ENCODE measurements around the gene MYLK.

MYLK gene

DNA sequence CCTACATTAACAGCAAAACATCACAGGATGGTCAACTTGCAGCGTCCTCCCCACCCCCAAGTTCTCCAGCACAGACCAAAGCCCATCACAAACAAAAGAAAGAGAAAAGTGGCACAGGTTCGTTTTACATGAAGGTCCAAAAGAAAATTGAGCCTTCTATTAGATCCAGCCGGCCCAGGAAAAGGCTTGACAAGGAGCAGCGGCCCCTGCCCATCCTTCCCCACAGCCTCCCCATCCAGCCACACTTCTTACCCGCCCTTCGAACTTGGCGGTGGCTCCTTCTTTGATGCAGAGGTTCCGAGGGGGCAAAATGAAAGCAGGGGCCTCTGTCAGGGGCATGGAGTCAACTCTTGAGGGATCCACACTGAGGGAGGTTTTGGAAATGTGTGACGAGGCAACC lies 90.7 kb downstream of the MYLK start:
- DNase-seq (ENCODE audit: low read depth in 4 of 4, low spot score in 1 of 4) = no peak

DNA sequence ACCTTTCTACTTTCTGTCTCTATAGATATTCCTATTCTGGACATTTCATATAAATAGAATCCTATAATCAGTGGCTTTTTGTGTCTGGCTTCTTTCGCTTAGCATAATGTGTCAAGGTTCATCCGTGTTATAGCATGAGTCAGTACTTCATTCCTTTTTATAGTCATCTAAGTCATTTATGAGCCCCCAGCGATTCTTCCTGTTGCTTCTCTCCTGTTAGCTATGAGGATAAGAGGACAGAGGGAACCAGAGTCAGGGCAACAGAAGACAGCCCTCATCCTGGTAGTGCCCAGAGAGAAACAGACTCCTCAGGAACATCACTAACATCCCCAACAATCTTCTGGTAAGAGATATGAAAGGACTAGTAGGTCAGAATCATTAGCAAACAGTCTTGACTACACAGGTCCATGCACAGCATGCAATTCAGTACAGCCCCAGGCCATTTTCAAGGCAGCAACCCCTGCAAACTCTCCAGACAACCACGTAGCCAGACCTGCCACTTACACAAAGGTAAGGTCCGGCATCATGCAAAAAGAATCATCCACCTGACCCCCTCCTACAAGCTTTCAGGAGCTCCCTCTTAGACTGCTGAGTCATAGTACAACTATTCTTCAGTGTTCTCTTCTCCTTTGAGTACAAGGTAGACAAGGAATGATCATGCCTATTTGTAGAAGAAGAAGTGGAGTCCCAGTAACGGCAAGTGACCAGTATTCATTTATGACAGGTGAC lies 91.5 kb downstream of the MYLK start:
- DNase-seq (ENCODE audit: low read depth in 4 of 4, low spot score in 1 of 4) = no peak

DNA sequence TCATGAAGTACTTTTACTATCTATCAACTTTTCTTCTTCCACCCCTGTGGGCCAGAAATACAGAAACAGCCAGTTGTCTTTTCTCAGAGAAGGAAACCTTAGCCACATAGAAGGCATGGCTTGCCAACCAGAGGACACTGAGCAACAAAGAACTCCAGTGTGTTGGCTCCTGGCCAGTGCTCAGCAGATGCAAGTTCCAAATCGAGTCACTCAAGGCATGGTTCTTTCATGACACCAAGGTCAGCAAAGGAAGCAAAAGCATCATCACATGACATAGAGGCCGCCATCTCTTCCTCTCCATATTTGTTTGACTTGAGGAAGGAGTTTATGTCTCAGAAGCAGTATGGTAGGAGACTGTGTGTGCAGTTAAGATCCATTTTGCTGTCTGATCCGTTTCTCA lies 92.2 kb downstream of the MYLK start:
- no peak for DNase-seq (ENCODE audit: low read depth in 4 of 4, low spot score in 1 of 4)

DNA sequence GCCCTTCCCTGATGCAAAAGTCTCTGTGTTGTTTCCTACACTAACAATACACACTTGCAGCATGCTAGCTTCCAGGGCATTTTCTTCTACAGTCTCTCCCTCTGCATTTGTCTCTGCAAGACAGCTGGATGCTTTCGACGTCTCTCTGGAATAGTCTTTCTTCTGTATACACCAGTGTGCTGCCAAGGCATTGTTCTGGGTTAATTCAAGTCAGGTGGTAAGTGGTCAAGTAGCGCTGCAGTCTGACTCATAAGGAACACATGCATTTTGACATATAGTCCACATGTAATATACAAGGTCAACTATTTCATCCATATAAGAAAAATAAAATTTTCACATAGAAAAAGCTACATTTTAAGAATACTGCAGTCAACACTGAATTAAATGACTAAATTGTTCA lies 92.7 kb downstream of the MYLK start:
- DNase-seq (ENCODE audit: low read depth in 4 of 4, low spot score in 1 of 4) = no peak

DNA sequence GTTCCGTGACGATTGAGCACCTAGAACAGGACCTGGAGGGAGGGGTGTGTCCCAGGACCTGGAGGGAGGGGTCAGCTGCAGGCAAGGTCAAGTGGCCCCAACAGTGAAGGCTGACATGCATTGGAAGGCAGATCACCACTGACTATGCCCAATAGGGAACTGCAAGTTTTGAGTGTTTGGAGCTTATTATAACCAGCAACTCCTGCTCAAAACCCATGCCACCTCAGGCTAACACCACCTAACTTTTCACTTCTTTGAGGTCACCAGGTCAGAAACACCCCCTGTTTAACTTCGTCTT lies 93.1 kb downstream of the MYLK start:
- no peak for DNase-seq (ENCODE audit: low read depth in 4 of 4, low spot score in 1 of 4)

DNA sequence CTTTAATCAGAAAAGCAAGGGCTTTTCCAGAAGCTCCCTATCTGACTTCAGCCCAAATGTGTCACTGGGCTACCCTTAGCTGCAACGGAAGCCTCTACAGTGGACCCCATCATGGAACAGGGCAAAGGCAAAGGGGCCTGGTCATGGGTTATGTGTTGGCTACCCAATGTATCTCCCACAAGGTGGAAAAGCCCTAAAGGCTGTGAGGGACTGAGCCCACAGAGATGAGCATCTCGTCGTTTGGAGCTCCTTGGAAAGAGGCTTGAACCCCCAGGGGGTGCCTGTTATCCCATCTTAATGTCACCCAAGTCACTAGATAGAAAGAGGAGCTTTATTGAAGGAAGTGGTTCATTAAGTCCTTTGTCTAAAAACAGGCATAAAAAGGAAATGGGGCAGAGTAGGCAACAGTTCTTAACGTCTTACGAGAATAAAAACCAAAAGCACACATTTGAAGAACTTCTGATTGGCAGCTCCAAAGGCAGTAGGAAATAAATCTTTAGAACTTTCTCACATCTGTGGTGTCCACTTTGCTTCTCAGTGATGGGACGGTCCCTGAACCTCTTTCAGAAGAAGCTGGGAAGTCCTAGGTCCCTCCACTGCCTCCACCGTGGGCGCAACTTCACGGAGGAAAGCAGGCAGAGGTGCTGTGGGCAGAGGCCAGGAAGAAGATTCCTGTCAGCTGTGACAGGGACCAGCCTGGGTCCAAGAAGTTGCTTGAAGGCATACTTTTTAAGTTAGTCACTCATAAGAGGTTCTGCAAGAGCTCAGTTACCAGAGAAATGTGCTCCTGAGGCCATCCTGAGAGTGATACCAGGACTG lies 93.7 kb downstream of the MYLK start:
- no peak for DNase-seq (ENCODE audit: low read depth in 4 of 4, low spot score in 1 of 4)

DNA sequence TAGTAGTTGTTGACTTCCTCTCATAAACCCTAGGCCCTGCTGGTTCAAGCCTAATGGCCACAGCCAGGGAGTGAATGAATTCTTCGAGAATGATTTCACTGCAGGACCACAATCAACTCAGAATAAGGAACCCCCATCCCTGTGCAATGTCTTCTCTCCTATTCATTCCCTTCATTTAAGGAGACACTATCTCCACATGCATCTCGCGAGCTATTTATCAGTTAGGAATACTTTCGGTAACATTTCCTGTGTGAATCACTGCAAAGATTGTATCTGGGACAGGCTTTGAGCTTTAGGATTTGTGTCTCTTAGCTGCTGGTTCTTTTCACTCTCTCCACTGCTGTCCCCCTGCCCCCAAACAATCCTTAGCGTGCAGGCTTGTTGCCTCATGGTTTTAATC lies 94.4 kb downstream of the MYLK start:
- DNase-seq (ENCODE audit: low read depth in 4 of 4, low spot score in 1 of 4) = no peak

DNA sequence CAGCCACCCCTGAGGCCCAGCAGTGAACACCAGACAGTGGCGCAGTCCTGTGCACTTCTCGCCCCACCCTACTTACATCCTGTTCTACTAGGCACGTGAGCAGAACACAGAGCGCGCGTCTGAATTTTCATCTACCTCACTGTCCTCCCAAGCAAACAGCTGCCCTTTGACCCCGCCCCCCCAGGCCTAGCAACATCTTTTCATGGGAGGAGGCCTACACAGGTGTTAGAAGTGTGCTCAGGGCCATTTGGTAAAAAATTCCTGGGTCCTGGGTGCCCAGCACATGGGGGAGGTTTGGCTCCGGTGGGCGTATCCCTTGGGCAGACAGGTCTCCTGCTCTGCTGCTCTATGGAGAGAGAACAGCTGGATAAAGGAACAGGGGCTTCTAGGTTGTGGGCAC lies 95.0 kb downstream of the MYLK start:
- DNase-seq (ENCODE audit: low read depth in 4 of 4, low spot score in 1 of 4) = no peak

DNA sequence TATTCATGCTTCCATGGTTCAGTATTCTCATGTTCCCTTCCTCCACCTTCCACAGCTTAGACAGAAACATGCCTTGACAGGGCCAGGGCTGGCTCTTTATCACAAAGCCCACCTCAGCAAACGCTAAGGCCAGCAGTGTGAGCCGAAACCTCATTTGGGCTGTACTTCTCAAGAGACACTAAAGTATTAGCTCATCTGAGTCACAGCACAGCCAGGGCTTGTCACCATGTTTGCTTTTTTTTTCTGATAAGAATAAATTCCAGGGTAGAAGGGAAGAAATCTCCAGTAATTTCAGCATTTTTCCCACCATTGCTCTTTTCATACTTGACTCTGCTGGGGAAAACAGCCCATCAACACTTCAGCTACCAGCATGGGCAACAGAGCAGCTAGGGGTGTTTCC lies 95.4 kb downstream of the MYLK start:
- DNase-seq (ENCODE audit: low read depth in 4 of 4, low spot score in 1 of 4) = no peak

DNA sequence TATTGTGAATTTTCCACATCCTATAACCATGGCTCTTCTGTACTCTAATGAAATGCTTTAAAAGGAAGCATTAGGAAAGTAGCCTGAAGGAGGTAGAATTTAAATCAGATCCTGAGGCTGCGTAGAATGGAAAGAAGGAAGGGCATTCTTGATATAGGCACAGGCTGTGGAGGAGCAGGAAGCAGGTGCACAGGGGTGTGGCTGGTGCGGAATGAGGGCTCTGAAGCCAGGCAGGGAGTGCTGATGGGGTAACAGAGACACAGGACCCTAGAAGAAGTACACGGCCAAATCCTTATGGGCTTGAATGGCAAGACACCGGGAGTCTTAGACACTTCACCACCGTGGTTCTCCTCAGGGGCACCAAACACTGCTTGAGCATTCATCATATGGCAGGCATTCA lies 97.0 kb downstream of the MYLK start:
- DNase-seq (ENCODE audit: low read depth in 4 of 4, low spot score in 1 of 4) = no peak

DNA sequence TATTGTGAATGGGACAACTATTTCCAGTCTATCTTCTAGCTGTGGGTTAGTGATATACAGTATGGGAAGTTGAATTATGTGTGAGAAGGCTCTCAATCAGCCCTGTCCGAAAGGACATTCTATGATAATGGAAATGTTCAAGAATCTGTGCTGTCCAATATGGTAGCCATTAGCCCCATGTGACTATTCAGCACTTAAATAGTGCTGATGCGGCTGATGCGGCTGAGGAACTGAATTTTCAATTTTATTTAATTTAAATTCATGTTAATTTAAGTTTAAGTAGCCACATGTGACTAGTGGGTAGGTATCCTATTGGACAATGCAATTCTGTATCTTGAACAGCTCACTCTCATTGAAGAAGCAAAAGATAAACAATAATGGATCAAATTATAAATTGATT lies 98.5 kb downstream of the MYLK start:
- no peak for DNase-seq (ENCODE audit: low read depth in 4 of 4, low spot score in 1 of 4)

DNA sequence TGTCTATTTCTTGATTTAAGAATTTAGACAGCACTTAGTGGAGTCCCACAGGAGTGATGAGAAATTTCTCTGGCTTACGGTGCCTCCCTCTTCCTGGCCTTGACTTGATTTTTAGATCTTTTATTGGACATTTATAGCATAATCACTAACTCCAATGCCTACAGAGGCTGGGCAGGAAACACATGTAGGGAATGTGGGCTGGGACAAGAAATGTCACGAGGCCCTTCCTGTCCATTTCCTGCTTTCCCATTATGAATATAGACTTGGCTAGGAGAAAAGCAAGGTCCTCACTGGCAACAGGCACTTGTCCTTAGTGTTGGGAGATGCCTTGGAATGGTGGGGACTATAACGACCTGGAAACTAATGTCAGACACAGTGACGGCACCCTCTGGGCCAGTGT lies 100.3 kb downstream of the MYLK start:
- no peak for DNase-seq (ENCODE audit: low read depth in 4 of 4, low spot score in 1 of 4)

DNA sequence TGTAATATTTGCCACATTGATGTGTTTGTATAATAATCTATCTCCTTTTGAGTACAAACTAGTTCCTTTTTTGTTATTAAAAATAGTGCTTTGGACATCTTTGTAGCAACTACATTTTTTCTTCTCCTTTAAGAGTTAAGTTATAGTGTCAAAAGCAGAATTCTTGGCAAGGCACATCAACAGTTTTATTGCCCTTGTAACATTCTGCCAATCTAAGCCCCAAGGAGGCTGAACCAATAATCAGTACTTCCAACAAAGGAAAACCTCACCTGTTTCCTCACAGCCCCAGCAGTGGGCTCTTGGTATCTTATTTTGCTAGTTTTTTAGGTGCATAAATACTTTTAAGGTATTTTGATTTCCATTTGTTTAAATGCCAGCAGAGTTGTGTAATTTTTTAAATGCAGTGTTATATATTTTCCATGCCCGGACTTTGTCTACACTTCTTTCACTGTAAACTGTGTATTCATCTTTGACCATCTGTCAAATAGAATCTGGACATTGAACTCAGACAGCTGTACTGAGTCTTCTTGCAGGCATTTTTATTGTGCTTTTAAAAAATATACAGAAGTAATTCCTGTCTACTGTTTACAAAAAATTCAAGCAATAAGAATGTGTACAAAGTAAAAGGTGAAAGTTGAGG lies 101.0 kb downstream of the MYLK start:
- DNase-seq (ENCODE audit: low read depth in 4 of 4, low spot score in 1 of 4) = no peak

DNA sequence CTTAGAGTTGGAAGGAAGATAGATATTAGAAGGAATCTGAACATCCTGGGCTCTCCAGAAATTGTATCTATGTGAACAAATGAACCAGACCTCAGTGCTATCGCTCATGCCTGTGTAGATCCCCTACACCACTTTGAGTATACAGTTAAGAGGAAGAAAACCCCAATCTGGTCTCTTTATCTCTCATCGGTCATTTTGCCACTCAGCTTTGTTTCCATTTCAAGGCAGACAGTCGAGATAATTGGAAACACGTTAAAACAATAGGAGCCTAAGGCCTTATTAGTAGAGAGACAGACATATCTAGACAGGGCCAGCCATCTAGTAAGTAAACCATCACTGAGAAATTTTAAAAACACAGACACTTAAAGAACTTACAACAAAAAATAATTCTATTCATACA lies 101.6 kb downstream of the MYLK start:
- no peak for DNase-seq (ENCODE audit: low read depth in 4 of 4, low spot score in 1 of 4)

DNA sequence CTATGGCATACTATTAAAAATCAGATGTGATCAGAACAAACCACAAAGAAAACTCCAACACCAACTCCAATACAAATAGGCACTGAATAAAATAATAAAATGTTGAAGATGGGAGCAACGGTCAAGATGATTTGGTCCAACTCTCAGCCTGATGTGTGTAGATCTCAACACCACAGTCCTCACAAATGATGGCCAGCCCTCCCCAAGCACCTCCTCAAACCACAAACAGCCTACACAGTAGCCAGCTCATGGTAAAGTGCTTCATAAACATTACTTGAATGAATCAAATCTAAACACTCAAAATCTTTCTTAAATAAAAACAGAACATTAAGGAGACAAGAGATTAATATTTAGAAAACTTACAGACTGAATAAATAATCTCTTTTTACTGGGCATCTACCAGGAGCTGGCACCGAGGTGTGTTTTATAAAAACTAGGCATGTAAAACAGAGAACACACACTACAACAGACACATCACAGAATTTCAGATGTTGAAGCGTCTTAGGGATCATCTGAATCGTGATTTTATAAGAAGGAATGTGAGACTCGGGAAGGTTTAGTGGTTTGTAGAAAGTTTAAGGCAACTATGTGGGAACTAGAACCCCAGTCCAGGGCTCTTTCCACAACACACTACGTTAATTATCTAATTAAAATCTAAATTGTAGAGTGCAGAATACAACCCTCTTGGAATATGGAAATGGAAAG lies 102.4 kb downstream of the MYLK start:
- DNase-seq (ENCODE audit: low read depth in 4 of 4, low spot score in 1 of 4) = no peak

DNA sequence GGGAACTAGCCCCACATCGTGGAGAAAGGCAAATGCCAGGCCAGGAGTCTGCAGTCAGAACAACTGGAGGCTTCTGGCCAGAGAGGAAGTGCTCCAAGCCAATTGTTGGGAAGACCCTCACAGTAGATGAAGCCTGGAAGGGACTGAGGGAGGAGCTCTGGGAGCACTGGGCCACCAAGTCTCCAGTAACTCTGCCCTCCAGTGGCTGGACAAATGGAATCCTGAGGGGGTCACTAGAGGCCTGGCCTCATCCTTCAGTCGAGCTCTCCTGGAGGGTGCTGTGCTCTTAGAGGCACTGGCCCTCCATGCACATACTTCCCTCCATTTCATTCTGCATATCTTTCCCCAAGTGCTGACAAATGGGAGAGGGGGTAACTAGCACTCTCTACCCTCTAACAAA lies 103.0 kb downstream of the MYLK start:
- DNase-seq (ENCODE audit: low read depth in 4 of 4, low spot score in 1 of 4) = no peak

DNA sequence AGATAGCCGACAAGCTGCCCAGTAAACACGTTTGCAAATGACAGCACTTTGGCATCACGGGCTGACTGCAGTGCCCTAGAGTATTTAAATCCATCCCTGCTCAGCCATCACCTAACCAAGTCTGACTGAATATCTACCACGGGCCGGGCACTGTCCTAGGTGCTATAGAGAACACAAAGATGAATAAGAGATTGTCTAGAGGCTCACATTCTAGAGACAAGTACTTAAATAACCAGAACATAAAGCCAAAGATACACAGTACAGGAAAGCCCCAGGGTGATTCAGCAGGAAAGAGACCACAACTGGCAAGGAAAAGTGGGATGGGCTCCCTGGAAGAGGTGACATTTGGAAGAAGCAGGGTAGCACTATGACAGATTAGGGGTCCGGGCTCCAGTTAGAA lies 103.5 kb downstream of the MYLK start:
- no peak for DNase-seq (ENCODE audit: low read depth in 4 of 4, low spot score in 1 of 4)

DNA sequence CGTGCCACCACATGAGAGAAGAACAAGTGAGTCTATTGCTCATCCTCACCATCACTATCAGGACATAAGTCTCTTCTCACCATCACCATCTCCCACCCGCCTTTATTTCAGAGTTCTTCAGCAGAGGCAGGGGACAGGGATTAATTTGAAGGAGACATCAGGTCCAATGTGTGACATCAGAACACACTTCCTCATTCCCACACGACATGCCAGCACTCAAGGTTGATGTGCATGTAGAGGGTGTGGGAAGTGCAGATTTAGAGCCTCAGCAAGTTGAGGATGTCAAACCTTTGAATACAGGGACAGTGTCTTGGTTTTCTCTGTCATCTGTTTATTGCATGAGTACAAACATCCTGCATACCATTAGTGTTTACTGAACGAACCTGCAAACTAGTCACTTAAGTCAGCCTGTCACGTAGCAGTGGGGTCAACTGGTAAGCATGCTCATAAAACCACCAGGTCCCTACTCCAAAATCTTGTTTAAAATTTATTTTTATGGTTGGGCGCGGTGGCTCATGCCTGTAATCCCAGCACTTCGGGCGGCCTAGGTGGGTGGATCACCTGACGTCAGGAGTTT lies 104.4 kb downstream of the MYLK start:
- DNase-seq (ENCODE audit: low read depth in 4 of 4, low spot score in 1 of 4) = no peak

DNA sequence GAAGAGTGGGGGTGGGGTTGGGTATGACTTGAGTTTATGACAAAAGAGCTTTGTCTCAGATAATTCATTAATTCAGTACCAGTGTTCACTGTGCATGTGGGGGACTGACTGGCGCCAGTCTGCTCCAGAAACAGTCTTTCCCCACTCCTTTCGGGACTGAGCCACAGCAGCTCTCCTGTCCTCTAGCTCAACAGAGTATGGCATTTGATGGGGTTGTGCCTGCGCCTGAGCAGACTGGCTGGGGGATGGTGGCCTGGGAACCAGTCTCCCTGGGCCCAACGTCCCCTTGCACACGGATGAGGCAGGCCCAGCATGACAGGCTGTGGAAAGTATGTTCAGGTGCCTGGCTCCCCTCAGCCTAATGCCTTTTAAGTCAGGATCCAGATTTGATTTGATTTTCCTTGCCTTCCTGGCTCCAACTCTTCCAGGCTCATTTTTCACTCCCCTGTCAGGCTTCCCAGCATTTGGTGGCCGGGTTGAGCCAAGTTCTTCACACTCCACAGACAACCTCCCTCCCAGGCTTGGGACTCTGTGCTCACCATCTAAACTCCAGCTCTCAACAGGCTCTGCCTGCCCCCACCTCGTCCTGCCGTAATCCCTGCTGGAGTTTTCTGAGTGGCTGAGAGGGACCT lies 105.0 kb downstream of the MYLK start:
- DNase-seq (ENCODE audit: low read depth in 4 of 4, low spot score in 1 of 4) = no peak

DNA sequence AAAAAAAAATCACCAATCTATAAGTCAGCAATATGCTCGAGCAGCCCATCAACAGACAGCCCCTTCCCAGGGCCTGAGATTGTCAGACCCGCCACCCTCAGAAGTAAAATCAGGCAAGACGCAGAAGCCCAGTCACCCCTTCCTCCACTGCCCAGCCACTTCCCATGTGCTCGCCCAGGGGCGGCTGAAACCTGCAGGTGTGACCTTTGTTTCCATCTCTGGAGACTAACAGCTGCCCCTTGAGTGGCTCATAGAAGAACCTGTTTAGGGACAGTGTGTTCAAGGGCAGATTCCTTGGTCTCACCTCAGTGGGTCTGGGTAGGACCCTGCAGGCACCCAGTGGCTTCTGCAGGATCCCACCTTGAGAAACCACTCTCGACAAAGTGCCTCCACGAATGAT lies 105.6 kb downstream of the MYLK start:
- DNase-seq (ENCODE audit: low read depth in 4 of 4, low spot score in 1 of 4) = no peak

Measured in stimulated activated CD4-positive, alpha-beta T cell treated with anti-CD3 and anti-CD28 coated beads, Interleukin-1b, Interleukin-23, amount 100 ng/mL, for 24 hours (primary cell).